Breast epithelium (tissue), 4 donors: ENCODE results near the gene STOX2. TPM values are rescaled to one million over a fixed set of nuclear protein-coding genes. Genes with fewer than 3 reads are reported as not detected.

Experiments used
- DNase-seq, 2 donors: peaks; one replicate each; pipeline ENCODE4 v3.0.0-alpha.2; 2019; ENCODE audit warnings: low spot score in 2 of 2
- H3K27ac ChIP-seq, 2 donors: fragments of 200-600 bp; sonication (generic) in 1 of 2; one replicate each; pipeline ENCODE4 v1.5.1; 2016 to 2019; ENCODE audit warnings: mild to moderate bottlenecking in 1 of 2
- H3K27me3 ChIP-seq, 2 donors: fragments of 200-600 bp; sonication (generic) in 1 of 2; one replicate each; pipeline versions ENCODE4 v1.5.1 to v1.6.0; 2017 to 2019; ENCODE audit warnings: control low read depth in 1 of 2, mild to moderate bottlenecking in 1 of 2
- H3K36me3 ChIP-seq: fragments of 200-600 bp; one replicate; pipeline ENCODE4 v1.5.1; 2019
- H3K4me1 ChIP-seq, 2 donors: fragments of 200-600 bp; sonication (generic); one replicate each; pipeline ENCODE4 v1.5.1; 2016 to 2019; ENCODE audit warnings: control low read depth in 1 of 2
- H3K4me3 ChIP-seq, 3 donors: fragments of 200-600 bp; sonication (generic); 1 replicate in 2 of 3; 2 replicates in 1 of 3; pipeline ENCODE4 v1.5.1; 2016 to 2019; ENCODE audit warnings: mild to moderate bottlenecking in 3 of 3, moderate library complexity in 2 of 3
- H3K9me3 ChIP-seq, 2 donors: fragments of 200-600 bp; sonication (generic) in 1 of 2; one replicate each; pipeline ENCODE4 v1.5.1; 2016 to 2019; ENCODE audit warnings: control low read depth in 1 of 2
- POLR2A ChIP-seq: fragments of 450-650 bp; IDR thresholded peaks from one replicate; pipeline ENCODE4 v1.6.1; 2016; ENCODE audit warnings: antibody characterized with exemption, mild to moderate bottlenecking, moderate library complexity
- POLR2AphosphoS5 ChIP-seq, 3 donors: sonication (generic); formaldehyde crosslinking; IDR thresholded peaks; one replicate each; pipeline ENCODE4 v1.6.1; 2017; ENCODE audit warnings: antibody characterized with exemption in 3 of 3
- intact Hi-C: fragments of 100-400 bp; cut with DNase I; formaldehyde crosslinking; loops from one replicate; pipeline ENCODE4 v1.15.1; 2023; ENCODE audit warnings: low total_unique reads
- total RNA-seq, 3 donors: library from RNA; depleted of rRNA; stranded (reverse); fragments of >200 nt; gene quantifications; one replicate each; pipeline ENCODE4 v1.1.0, GENCODE V29; 2016
- TF ChIP-seq, protein P1 (sequence below), 3 donors: fragments of 450-650 bp; IDR thresholded peaks; one replicate each; pipeline ENCODE4 v1.5.1; 2016 to 2017; ENCODE audit warnings: antibody characterized with exemption in 3 of 3, mild to moderate bottlenecking in 3 of 3, moderate library complexity in 3 of 3

The STOX2 gene
- total RNA-seq, 3 donors from 2014 or later: 7.9 to 11.2 (median 10.7) TPM

DNA sequence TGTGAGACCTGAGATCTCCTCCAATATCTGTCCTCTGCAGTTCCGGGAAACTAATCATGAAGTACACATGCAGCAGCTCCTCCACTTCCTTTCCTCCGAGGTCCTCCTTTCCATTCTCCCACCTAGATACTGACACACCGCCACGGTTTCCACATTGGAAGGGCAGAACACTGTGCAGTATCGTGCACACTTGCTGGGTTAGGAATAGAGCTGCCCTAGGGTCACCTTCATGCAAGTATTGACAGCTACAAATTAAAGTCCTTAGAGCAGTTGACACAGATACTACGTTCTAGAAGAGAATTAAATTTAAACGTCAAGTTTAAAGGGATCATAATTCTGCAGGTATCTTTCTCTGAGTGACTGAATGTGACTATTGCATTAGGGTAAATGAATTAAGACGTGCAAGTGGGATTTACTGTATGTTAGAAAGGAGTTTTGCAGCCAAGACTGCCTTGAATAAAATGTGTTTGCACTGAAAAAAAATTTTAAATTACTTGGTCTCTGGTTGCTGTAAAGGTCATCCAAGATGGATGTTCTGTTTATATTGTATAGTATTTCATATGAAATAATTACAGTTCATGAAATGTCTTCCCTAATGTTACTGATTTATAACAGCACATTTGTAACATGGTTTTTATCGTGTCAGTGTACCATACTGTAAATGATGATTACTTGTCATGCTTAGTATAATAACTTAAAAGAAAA is 117.7 kb downstream of the STOX2 start:
- no peaks in the 10 kb centered on the region for H3K4me1 ChIP-seq
- H3K27me3 ChIP-seq: no peaks in the 10 kb centered on the region
- TF ChIP-seq POLR2A (no peak), POLR2AphosphoS5 (IDR thresholded peaks at IDR 0.05) (no peak)
- TF ChIP-seq, protein P1, sequence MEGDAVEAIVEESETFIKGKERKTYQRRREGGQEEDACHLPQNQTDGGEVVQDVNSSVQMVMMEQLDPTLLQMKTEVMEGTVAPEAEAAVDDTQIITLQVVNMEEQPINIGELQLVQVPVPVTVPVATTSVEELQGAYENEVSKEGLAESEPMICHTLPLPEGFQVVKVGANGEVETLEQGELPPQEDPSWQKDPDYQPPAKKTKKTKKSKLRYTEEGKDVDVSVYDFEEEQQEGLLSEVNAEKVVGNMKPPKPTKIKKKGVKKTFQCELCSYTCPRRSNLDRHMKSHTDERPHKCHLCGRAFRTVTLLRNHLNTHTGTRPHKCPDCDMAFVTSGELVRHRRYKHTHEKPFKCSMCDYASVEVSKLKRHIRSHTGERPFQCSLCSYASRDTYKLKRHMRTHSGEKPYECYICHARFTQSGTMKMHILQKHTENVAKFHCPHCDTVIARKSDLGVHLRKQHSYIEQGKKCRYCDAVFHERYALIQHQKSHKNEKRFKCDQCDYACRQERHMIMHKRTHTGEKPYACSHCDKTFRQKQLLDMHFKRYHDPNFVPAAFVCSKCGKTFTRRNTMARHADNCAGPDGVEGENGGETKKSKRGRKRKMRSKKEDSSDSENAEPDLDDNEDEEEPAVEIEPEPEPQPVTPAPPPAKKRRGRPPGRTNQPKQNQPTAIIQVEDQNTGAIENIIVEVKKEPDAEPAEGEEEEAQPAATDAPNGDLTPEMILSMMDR (IDR thresholded peaks at IDR 0.05): no peak
- intact Hi-C loops: no loop called here
- no peak for DNase-seq
- H3K4me3 ChIP-seq: no peak overlapping the region
- no peaks in the 10 kb centered on the region for H3K36me3 ChIP-seq
- no peaks in the 10 kb centered on the region for H3K9me3 ChIP-seq
- H3K27ac ChIP-seq: no peak overlapping the region

GRCh38 chr4:184024637-184025036 is 119.5 kb downstream of the STOX2 start:
- H3K36me3 ChIP-seq: no peaks in the 10 kb centered on the region
- H3K9me3 ChIP-seq: no peaks in the 10 kb centered on the region
- no peaks in the 10 kb centered on the region for H3K4me1 ChIP-seq
- intact Hi-C loops: no loop called here
- no peak for DNase-seq
- no peak overlapping the region for H3K27ac ChIP-seq
- no peak overlapping the region for H3K4me3 ChIP-seq
- TF ChIP-seq POLR2AphosphoS5 (IDR thresholded peaks at IDR 0.05) (no peak), POLR2A (no peak)
- TF ChIP-seq, protein P1 (IDR thresholded peaks at IDR 0.05): no peak
- H3K27me3 ChIP-seq: no peaks in the 10 kb centered on the region

DNA sequence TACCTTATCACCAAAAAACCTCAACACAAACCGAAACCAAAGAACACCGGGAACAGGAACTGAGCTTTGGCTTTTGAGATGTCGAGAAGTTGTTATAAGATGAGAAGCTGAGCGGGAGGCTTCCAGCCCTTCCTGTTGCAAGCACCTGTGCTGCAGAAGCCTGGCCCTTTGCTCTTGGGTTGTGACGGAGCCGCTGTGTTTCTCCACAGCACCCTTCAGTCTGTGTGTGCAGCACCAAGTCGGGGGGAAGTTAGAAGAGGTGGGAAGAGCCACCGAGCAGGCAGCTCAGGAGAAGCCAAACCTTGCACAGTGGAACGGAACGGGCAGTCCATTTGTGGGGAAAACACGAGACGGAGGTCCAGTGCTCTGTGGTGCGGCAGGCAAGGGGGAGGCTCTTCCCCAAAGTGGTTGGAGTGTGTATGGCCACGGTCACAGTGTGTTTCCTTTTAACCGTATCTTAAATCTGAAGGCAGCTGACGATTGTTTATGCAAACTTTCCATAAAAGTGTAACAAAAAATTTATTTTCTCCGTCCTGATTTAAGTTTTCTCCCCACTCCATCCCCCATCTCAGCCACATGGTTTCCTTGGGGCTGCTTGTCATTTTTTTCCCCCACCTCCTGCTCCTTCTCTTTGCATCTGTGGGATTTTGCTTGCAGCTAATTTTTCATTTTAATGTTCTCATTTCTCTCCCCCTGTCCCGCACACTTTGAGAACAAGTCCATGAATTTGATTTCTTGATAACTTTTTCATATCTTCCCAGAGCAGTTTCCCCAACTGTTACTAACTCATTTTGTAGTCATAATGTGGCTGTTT is 123.7 kb downstream of the STOX2 start:
- H3K4me1 ChIP-seq: no peaks in the 10 kb centered on the region
- no peak overlapping the region for H3K27ac ChIP-seq
- H3K4me3 ChIP-seq: peak overlapping the region; percentile 30 to 53 (median 30)

GRCh38 chr4:184030036-184030435 is 124.9 kb downstream of the STOX2 start:
- no peaks in the 10 kb centered on the region for H3K36me3 ChIP-seq
- H3K27me3 ChIP-seq: no peaks in the 10 kb centered on the region
- TF ChIP-seq POLR2A (no peak), POLR2AphosphoS5 (IDR thresholded peaks at IDR 0.05) (no peak)
- TF ChIP-seq, protein P1 (IDR thresholded peaks at IDR 0.05): no peak
- no peak overlapping the region for H3K27ac ChIP-seq
- H3K4me3 ChIP-seq: no peak overlapping the region
- intact Hi-C loops: no loop called here
- no peaks in the 10 kb centered on the region for H3K9me3 ChIP-seq
- no peak for DNase-seq
- no peaks in the 10 kb centered on the region for H3K4me1 ChIP-seq

More for the DNA sequence above, 123.7 kb downstream of the STOX2 start:
- H3K27me3 ChIP-seq: no peaks in the 10 kb centered on the region
- intact Hi-C loops: no loop called here
- TF ChIP-seq, protein P1 (IDR thresholded peaks at IDR 0.05): no peak
- TF ChIP-seq POLR2A (no peak), POLR2AphosphoS5 (IDR thresholded peaks at IDR 0.05) (no peak)
- no peak for DNase-seq
- H3K9me3 ChIP-seq: no peaks in the 10 kb centered on the region
- H3K36me3 ChIP-seq: no peaks in the 10 kb centered on the region

- H3K4me1 ChIP-seq: no peaks in the 10 kb centered on the region
- no peaks in the 10 kb centered on the region for H3K9me3 ChIP-seq
These were observed 125.7 kb downstream of the STOX2 start for GRCh38 chr4:184030764-184031163.

More at GRCh38 chr4:184030764-184031163, 125.7 kb downstream of the STOX2 start:
- Histone ChIP-seq H3K4me3 (no peak overlapping the region), H3K36me3 (no peaks in the 10 kb centered on the region), H3K27me3 (no peaks in the 10 kb centered on the region), H3K27ac (no peak overlapping the region)
- TF ChIP-seq, protein P1 (IDR thresholded peaks at IDR 0.05): no peak
- TF ChIP-seq POLR2A (no peak), POLR2AphosphoS5 (IDR thresholded peaks at IDR 0.05) (no peak)
- intact Hi-C loops: no loop called here
- no peak for DNase-seq
